GM19193 (cell line): ENCODE measurements around the gene ILK.

Experiments
- POLR2A ChIP-seq: IDR thresholded peaks from 4 replicates; pipeline ENCODE4 v1.6.1; 2011; ENCODE audit not compliant: insufficient read depth, insufficient read length; ENCODE audit errors: extremely low read depth

Gene ILK

GRCh38 chr11:6621711-6622211 is 18.2 kb downstream of the ILK start:
- TF ChIP-seq POLR2A, result no peak

GRCh38 chr11:6622261-6623171 is 18.9 kb downstream of the ILK start:
- TF ChIP-seq POLR2A, result no peak

GRCh38 chr11:6623391-6624363 is 20.1 kb downstream of the ILK start:
- no peak for TF ChIP-seq POLR2A

GRCh38 chr11:6625156-6625831 is 21.7 kb downstream of the ILK start:
- TF ChIP-seq POLR2A, result no peak

- TF ChIP-seq POLR2A, result no peak
Observed at GRCh38 chr11:6625832-6626420, 22.4 kb downstream of the ILK start.

GRCh38 chr11:6626971-6627761 is 23.6 kb downstream of the ILK start:
- no peak for TF ChIP-seq POLR2A

DNA sequence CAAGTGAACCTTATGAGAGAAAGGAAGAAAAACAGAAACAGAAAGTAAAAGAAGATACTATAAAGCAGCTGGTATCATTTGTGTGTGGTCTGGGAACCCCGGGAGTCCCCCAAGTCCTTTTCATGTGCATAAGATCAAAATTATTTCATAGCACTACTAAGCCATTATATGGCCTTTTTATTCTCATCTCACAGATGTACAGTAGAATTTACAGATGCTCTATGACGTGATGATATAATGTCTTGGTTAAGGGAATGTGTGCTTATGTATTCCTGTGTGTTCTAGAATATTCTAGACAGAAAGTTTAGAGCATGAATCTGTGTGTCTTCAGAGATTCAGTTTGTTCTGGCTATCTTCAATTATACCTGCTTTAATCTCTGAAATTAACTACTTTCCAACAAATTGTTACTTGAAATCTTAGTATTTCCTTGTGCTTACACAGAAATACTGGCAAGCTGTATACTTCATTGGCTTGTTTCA is 24.2 kb downstream of the ILK start:
- TF ChIP-seq POLR2A, result no peak

GRCh38 chr11:6628526-6628925 is 25.0 kb downstream of the ILK start:
- TF ChIP-seq POLR2A, result no peak

- TF ChIP-seq POLR2A, result no peak
Observed at GRCh38 chr11:6629573-6629891, 26.0 kb downstream of the ILK start.

GRCh38 chr11:6629892-6630631 is 26.5 kb downstream of the ILK start:
- TF ChIP-seq POLR2A, result no peak

DNA sequence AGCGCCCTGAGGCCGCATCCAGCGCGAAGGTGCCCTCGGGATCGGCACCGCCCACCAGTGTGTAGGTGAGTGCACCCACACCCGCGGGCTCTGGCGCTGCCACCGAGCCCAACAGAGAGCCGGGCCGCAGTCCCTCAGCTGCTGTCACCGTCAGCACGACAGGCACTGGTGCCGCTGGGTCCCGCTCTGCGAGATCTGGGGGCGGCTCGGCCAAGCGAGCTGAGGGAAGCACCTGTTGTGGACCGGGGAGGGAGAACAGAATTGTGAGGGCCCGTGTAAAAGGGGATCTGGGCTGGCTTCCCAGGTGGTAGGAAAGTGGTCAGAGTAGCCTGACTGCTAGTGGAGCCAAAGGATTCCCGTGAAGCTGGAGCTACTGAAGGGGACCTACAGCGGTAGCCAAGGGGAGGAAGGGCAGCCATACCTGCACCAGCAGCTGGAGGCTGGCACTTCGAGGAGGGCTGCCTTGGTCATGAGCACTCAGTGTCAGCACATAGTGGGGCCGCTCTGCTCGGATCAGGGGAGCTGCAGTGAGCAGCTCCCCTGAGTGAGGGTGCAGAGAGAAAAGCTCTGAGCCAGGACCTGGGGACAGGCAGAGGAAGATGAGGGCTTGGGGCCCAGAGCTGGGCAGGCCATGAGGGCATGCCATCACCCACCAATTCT is 27.2 kb downstream of the ILK start:
- TF ChIP-seq POLR2A, result no peak

- no peak for TF ChIP-seq POLR2A
Observed at GRCh38 chr11:6631361-6631890, 27.9 kb downstream of the ILK start.
